SK-N-MC (cell line): ENCODE results near the gene ZNF639.

ENCODE experiments used
- DNase-seq: peaks from one replicate; pipeline ENCODE4 v3.0.0-alpha.2; 2011; ENCODE audit warnings: low read depth, low spot score
- H3K27ac ChIP-seq: fragments of 200-600 bp; sonication (generic); 2 replicates; pipeline ENCODE4 v1.5.1; 2016; ENCODE audit warnings: mixed run types
- H3K36me3 ChIP-seq: fragments of 200-600 bp; sonication (generic); 2 replicates; pipeline ENCODE4 v1.6.1; 2017; ENCODE audit warnings: antibody characterized with exemption, low read length, mixed read lengths; ENCODE audit not compliant: insufficient read depth
- H3K4me3 ChIP-seq: fragments of 200-600 bp; sonication (generic); 2 replicates; pipeline ENCODE4 v1.5.1; 2016
- H3K9ac ChIP-seq: fragments of 200-600 bp; sonication (generic); 2 replicates; pipeline ENCODE4 v1.8.0; 2017; ENCODE audit warnings: mixed run types, mixed read lengths; ENCODE audit not compliant: insufficient read length
- H3K9me3 ChIP-seq: fragments of 200-600 bp; sonication (generic); 2 replicates; pipeline ENCODE4 v1.6.1; 2017; ENCODE audit warnings: low read depth, mild to moderate bottlenecking, antibody characterized with exemption, low read length, moderate library complexity, mixed read lengths
- EZH2 ChIP-seq: fragments of 200-600 bp; sonication (generic); IDR thresholded peaks from one replicate; pipeline ENCODE4 v1.6.1; 2017; ENCODE audit warnings: antibody characterized with exemption
- FOXP2 ChIP-seq: optimal IDR thresholded peaks from 2 replicates; pipeline ENCODE3; 2011; ENCODE audit warnings: mild to moderate bottlenecking, moderate library complexity; ENCODE audit not compliant: insufficient read depth; ENCODE audit errors: extremely low read length, control extremely low read depth
- POLR2AphosphoS5 ChIP-seq: IDR thresholded peaks from 2 replicates; pipeline ENCODE4 v1.6.1; 2012; ENCODE audit warnings: mild to moderate bottlenecking, low read depth, low read length, borderline replicate concordance

Gene ZNF639

GRCh38 chr3:179286331-179286730, 36.5 kb upstream of the ZNF639 start:
- Histone ChIP-seq H3K27ac (no peak overlapping the region), H3K9ac (no peak overlapping the region), H3K36me3 (no peaks in the 10 kb centered on the region), H3K9me3 (no peaks in the 10 kb centered on the region), H3K4me3 (no peak overlapping the region)
- no peak for TF ChIP-seq EZH2
- TF ChIP-seq POLR2AphosphoS5 = no peak
- TF ChIP-seq FOXP2 = no peak
- no peak for DNase-seq

- DNase-seq = no peak
- Histone ChIP-seq H3K9ac (no peak overlapping the region), H3K27ac (no peak overlapping the region), H3K4me3 (no peak overlapping the region), H3K9me3 (no peaks in the 10 kb centered on the region), H3K36me3 (no peaks in the 10 kb centered on the region)
- TF ChIP-seq FOXP2 = no peak
- TF ChIP-seq POLR2AphosphoS5 = no peak
These were observed 34.0 kb upstream of the ZNF639 start for GRCh38 chr3:179288845-179289244.

- Histone ChIP-seq H3K9me3 (no peaks in the 10 kb centered on the region), H3K27ac (no peak overlapping the region), H3K9ac (no peak overlapping the region), H3K36me3 (no peaks in the 10 kb centered on the region), H3K4me3 (no peak overlapping the region)
- no peak for DNase-seq
- TF ChIP-seq EZH2 (no peak), FOXP2 (no peak), POLR2AphosphoS5 (no peak)
These were observed 33.5 kb upstream of the ZNF639 start for GRCh38 chr3:179289295-179289694.

- no peak for TF ChIP-seq EZH2
- TF ChIP-seq POLR2AphosphoS5 = no peak
- no peak for TF ChIP-seq FOXP2
- Histone ChIP-seq H3K4me3 (no peak overlapping the region), H3K9me3 (no peaks in the 10 kb centered on the region), H3K9ac (no peak overlapping the region), H3K36me3 (no peaks in the 10 kb centered on the region), H3K27ac (no peak overlapping the region)
- DNase-seq = no peak
These were observed 30.4 kb upstream of the ZNF639 start for GRCh38 chr3:179292450-179292849.

GRCh38 chr3:179297971-179298725, 24.7 kb upstream of the ZNF639 start:
- no peaks in the 10 kb centered on the region for H3K36me3 ChIP-seq
- DNase-seq = no peak
- no peak overlapping the region for H3K27ac ChIP-seq
- H3K4me3 ChIP-seq = no peak overlapping the region
- TF ChIP-seq POLR2AphosphoS5 (no peak), FOXP2 (no peak), EZH2 (no peak)
- H3K9ac ChIP-seq = no peak overlapping the region
- H3K9me3 ChIP-seq = no peaks in the 10 kb centered on the region

- Histone ChIP-seq H3K4me3 (no peak overlapping the region), H3K27ac (no peak overlapping the region), H3K36me3 (no peaks in the 10 kb centered on the region), H3K9ac (no peak overlapping the region), H3K9me3 (no peaks in the 10 kb centered on the region)
- no peak for DNase-seq
- TF ChIP-seq EZH2 = no peak
- TF ChIP-seq FOXP2 = no peak
- no peak for TF ChIP-seq POLR2AphosphoS5
These were observed 23.5 kb upstream of the ZNF639 start for GRCh38 chr3:179299316-179299715.

GRCh38 chr3:179299999-179300613, 22.7 kb upstream of the ZNF639 start:
- no peak overlapping the region for H3K27ac ChIP-seq
- no peak for DNase-seq
- no peaks in the 10 kb centered on the region for H3K9me3 ChIP-seq
- no peak overlapping the region for H3K4me3 ChIP-seq
- TF ChIP-seq POLR2AphosphoS5 (no peak), EZH2 (no peak), FOXP2 (no peak)
- H3K36me3 ChIP-seq = no peaks in the 10 kb centered on the region
- no peak overlapping the region for H3K9ac ChIP-seq

- no peak for TF ChIP-seq FOXP2
- TF ChIP-seq POLR2AphosphoS5 = no peak
- TF ChIP-seq EZH2 = no peak
- no peak overlapping the region for H3K4me3 ChIP-seq
- no peak for DNase-seq
- no peaks in the 10 kb centered on the region for H3K36me3 ChIP-seq
- H3K27ac ChIP-seq = no peak overlapping the region
- no peaks in the 10 kb centered on the region for H3K9me3 ChIP-seq
- H3K9ac ChIP-seq = no peak overlapping the region
These were observed 21.2 kb upstream of the ZNF639 start for GRCh38 chr3:179301645-179302044.

- Histone ChIP-seq H3K9ac (no peak overlapping the region), H3K4me3 (no peak overlapping the region), H3K36me3 (no peaks in the 10 kb centered on the region), H3K9me3 (no peaks in the 10 kb centered on the region), H3K27ac (no peak overlapping the region)
- TF ChIP-seq FOXP2 (no peak), POLR2AphosphoS5 (no peak), EZH2 (no peak)
- DNase-seq = no peak
These were observed 20.7 kb upstream of the ZNF639 start for GRCh38 chr3:179302111-179302510.
